GM19455 (cell line): ENCODE data around the gene CHID1.

Experiments
- ATAC-seq: cut with Tn5 transposase; IDR thresholded peaks from one replicate; pipeline ENCODE4 v1.9.1; 2021; ENCODE audit not compliant: unreplicated experiment

Gene CHID1

DNA sequence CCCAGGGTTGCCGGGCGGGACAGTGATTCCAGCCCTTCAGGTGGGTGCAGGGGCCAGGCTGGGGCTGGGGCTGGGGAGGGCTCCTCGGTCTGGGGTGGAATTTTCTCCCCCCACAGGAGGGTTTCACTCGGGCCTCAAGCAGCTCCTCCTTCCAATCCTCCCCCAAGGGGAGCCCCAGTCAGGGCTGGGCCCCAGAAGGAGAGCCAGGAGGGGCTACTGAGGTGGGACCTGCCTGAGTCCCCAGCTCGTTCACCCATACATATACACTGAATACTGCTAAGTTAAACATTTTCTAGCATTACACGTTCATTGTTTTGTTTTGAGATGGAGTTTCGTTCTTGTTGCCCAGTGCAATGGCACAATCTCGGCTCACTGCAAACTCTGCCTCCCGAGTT lies 84.4 kb downstream of the CHID1 start:
- no peak for ATAC-seq

DNA sequence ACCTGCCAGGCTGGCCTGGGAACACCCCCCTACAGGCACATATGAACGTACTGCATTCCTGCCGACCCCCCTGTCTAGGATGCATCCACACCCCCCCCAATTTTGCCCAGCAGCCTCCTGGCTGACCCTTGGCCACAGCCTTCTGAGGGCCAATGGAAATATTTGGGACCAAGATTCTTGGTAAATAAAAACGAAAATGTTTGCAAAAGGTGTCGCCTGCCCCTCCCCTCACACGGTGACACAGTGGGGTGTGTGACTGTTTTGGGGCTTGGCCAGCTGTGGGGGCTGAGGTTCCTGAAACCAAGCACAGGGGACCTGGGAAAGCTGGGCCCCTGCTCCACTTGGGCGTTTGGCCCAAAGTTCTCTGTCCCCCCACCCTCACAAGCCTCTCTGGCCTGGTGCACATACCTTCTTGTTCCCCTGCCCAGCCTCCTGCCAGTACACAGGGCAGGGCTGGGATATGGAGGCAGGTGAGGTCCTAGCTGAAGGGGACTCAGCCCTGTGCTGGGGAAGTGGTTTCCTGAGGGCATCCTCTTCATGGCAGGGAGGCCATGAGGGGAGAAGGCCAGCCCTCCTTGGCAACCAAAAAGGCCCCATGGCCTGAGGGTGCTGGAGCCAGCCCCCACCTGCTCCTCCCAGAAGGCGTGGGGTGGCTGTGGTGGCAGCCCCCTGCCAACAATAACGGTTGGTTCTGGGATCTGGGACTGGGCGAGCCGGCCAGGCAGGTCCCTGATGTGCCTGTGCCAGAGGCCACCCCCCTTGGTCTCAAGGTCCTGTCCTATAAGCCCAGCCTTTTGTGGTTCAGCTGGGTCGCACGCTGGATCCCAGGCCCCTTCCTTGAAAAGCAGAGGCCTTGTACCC lies 85.0 kb downstream of the CHID1 start:
- ATAC-seq = no peak

GRCh38 chr11:824942-825341 lies 85.7 kb downstream of the CHID1 start:
- ATAC-seq = no peak

- ATAC-seq = no peak
Observed at GRCh38 chr11:824292-824880, 86.2 kb downstream of the CHID1 start.

- no peak for ATAC-seq
Observed at GRCh38 chr11:823441-824291, 86.9 kb downstream of the CHID1 start.

DNA sequence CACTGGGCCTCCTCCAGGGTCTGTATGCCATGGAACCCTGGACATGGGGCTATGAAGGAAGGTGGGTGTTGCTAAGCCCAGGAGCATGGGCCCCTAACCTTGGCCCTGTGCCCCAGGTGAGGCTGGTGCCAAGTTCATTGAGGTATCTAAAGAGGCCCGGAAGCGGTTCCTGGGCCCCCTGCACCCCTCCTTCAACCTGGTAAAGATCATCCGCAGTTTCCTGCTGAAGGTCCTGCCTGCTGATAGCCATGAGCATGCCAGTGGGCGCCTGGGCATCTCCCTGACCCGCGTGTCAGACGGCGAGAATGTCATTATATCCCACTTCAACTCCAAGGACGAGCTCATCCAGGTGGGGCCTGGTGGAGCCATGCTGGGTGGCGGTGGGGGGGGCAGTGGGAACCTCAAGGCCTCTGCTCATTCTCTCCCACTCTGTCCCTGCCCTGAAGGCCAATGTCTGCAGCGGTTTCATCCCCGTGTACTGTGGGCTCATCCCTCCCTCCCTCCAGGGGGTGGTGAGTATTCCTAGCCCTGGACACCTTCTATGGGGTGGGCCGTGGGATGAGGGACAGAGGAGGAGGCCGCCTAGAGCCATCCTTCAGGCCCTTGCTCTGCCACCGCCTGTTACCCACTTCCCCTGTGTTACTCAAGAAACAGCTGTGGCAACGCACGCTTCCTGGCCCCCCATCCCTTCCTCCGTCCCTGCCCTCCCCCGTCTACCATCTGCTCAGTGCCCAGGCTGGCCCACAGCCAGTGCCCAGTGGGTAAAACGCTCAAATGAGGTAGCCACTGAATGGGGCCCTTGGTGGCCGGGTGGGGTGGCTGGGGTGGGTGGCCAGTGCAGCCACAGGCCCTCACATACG lies 88.9 kb downstream of the CHID1 start:
- no peak for ATAC-seq

- no peak for ATAC-seq
Observed at GRCh38 chr11:820655-821511, 89.7 kb downstream of the CHID1 start.

- peak; percentile 71 for ATAC-seq
Observed at GRCh38 chr11:819943-820649, 90.5 kb downstream of the CHID1 start.

- ATAC-seq = peak; percentile 69
Observed at GRCh38 chr11:819129-819931, 91.3 kb downstream of the CHID1 start.

DNA sequence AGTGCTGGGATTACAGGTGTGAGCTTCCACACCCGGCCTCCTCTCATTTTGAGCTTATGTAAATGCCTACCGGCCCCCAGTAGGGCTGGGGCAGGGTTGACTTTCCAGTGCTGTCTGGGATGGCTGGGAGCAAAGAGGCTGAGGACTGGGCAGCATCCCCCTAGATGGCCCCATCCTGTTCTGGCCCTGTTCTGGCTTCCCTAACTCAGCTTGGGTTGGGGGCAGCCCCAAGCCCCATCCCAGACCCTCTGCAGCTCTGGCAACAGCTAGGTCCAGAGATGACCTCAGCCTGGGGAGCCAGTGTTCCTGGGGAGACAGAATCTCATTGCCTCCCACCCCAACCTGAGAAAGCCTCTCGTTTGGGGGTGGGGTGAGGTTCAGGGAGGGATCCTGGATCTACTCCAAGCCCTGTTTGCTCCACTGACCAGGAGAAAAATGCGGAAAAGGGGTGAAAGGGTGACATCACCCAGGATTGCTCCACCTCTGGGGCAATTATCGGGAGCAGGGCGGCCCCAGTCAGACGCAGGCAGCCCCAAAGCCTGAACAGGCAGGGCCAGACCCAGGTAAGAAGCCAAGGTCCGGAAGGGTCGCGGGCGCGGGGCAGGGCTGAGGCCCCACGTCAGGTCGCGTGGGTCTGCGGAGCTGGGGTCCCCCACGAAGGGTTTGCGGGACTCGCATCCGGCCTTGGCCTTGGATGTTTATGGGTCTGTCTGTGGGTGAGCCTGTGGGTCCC lies 92.0 kb downstream of the CHID1 start, which contains the start of gene PNPLA2:
PNPLA2 (plus strand) TSS at position 519 of the 733 bp plus-strand sequence. CDS start 805 bp downstream, outside the sequence.
- no peak for ATAC-seq
